Stimulated activated CD8-positive, alpha-beta memory T cell treated with anti-CD3 and anti-CD28 coated beads, Interleukin-15, amount 100 ng/mL, for 24 hours (primary cell): Measurements from ENCODE around the gene EHMT2.

Experiments
- DNase-seq: peaks from one replicate; pipeline ENCODE4 v3.0.0-alpha.2; 2020; ENCODE audit warnings: low read depth

EHMT2 gene

DNA sequence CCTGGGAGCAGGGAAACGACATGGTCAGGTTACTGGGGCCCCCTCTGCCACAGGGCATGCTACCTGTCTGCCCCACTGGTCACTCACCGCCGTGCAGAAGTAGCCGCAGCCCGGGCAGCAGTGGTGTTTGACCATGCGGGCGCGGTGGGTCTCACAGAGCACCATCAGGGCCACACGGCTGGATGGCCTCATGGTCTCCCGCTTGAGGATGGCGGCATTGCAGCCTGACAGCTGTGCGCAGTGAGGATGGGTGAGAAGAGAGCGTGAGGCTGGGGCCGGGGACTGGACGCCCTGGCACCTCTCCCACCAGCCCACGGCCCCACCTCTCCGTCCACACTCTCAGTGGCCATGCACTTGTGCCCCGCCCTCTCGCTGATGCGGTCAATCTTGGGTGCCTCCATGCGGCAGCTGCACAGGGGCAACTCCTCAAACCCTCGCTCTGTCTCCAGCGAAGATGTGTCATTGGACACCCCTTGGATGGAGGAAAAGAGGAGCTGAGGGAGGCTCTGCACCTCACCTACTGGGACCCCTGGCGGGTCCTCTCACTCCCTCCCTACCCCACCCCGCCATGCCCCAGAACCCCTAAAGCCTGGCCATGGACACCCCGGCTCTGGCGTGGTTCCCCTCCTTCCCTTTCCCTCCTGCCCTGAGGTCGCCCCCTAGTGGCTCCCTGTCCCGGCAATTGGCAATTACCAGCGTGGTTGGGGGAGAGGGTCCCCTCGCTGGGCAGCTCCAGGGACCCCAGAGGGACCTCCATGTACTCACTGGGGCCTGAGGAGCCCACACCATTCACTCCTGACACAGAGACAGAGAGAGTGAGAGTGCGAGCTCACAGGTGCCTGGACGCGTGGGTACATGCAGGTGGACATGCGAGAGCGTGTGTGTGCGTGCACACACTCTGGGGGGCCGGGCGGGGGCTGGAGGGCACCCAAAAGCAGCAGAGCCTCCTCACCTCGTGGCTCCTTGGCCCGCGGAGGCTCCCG, 8.9 kb downstream of the EHMT2 start:
- peak; percentile 44 for DNase-seq

DNA sequence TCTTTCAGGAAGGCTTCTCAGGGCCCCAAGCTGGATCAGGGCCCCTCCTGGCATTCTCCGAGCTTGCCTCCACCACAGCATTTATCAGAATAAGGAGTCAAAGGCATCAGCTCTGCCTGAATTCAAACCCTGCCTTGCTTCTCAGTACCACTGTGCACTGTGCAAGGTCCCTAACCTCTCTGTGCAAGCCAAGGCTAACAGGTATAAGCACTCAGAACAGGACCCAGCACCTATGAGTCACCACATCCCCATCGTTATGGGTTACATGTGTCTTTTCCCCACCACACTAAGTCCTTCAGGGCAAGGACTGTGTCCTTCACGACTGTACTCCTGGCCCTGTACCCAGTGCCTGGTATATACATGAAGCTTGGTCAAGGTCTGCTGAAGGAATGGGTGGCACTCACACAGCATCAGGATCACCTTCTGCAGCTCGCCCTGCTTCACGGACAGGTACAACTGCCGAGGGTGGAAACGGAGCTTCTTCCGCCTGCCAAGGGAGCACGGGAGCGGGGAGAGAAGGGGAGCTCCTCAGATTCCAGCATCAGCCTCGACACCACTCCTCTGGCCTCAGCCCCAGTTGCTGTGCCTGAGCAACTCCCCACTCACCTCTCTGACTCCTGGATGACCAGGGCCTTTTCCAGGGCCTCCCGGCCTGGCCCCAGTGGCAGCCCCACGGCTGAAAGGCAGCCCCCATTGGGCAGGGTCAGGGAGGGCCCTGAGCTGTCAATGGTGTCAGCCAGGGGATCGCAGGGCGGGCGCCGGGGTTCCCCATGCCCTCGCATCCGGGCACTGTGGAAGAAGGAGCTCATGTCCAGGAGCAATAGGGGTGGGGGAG, 10.1 kb downstream of the EHMT2 start:
- no peak for DNase-seq

DNA sequence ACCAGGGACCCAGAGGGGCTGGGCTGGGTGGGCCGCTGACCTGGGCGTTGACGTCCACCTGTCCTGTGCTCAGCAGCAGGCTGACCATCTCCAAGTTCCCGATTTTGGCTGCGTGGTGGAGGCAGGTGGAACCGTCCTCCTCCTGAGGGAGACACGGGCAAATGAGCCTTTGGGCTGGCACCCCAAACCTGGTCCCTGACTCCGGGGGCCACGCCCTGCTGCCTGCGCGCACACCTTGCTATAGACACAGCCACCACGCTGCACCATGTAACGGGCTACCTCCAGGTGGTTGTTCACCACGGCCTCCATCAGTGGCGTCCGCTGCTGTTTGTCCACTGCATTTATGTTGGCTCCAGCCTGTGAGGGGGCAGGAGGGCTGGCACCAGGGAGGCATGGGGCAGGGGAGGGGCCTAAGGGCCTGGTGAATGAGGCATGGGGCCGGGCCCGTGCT, 10.9 kb downstream of the EHMT2 start:
- no peak for DNase-seq

DNA sequence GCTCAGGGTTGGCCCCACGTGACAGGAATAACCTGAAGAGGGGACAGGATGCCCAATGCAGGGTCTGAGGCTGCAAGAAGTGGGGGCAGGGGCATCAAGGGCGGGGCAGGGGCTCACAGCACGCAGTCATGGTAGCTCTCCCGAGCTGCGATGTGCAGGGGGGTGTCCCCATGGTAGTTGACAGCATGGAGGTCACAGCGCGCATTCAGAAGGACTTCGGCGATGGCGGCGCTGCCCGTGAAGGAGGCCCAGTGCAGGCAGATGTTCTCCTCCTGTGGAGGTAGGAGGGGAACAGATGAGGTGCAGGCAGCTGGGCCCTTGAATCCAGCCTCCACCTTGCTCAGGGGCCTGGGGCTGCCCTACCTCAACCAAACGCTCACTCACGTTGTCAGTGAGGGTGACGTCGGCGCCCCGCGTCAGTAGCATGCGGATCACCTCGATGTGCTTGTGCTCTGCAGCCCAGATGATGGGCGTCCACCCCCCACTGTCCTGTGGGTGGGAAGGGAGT, 12.9 kb downstream of the EHMT2 start:
- no peak for DNase-seq

- DNase-seq, result no peak
Measured at GRCh38 chr6:31883676-31884075, 13.8 kb downstream of the EHMT2 start.

DNA sequence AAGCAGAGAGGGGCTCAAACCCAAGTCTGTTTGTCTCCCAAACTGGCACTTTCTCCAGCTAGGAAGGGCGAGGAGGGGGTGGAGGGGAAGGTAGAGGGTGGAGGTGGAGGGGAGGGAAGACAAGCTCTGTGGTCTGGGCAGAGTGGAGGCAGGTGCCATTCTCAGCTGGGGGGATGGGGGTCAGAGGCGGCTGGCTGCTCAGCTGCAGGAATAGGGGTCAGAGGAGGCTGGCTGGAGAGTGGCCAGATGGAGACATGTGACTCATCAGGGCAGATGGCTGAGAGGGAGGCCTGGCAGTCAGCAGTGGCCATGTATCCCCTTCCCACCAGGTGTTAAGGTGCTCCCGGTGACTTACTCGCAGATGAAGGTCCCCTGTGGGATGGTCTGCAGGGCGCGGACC, 15.2 kb downstream of the EHMT2 start:
- DNase-seq, result no peak

- DNase-seq, result no peak
Measured at GRCh38 chr6:31881136-31881859, 16.2 kb downstream of the EHMT2 start.

GRCh38 chr6:31880616-31881015, 16.9 kb downstream of the EHMT2 start:
- no peak for DNase-seq

DNA sequence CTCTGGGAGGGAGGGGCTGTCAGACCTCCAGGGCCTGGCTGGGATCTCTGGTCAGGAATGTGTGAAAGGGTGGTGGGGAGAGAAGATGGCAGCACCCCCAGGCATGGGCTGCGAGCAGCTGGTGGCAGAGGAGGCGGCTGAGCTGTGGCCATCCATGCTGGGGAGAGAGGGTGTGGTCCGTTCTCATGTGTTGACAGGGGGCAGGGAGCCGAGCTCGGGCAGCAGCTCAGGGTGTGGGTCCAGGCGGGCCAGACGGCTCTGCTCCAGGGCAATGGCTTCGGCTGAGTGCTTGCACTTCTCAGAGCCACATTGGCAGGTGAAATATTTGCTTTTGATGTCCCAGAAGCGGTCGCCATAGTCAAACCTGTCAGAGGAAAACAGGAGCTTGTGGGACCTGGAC, 17.6 kb downstream of the EHMT2 start:
- DNase-seq, result no peak

- no peak for DNase-seq
Measured at GRCh38 chr6:31879143-31879542, 18.4 kb downstream of the EHMT2 start.

GRCh38 chr6:31878726-31879125, 18.8 kb downstream of the EHMT2 start, which contains the start of gene SLC44A4:
Gene SLC44A4, minus strand, starts transcription at chr6:31878997. Its CDS starts 17 bp downstream, at chr6:31878980.
- no peak for DNase-seq

GRCh38 chr6:31878222-31878621, 19.3 kb downstream of the EHMT2 start:
- no peak for DNase-seq

DNA sequence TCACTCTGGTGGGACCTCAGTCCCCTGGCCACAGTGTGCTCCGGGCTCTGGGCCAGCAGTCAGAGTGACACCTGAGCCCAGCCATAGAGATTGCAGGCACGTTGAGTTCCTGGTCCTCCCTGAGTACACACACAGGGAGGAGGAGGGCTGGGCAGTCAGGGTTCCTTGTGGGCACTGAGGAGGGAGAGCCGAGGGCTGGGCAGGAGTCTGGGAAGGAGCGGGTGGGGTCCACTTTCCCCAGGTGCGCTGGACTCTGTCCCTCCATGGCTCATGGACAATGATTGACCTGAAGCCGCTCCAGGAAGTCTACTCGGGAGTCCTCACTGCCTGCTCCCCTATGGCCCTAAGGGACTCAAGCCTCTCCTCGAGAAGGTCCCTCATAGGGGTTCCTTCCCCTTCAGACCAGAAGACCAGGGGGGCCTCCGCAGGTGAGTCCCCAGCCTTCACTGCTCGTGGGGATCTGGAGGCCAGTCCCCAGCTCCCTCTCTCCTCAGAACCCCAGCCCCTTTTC, 19.8 kb downstream of the EHMT2 start:
- DNase-seq, result no peak

- no peak for DNase-seq
Measured at GRCh38 chr6:31877125-31877650, 20.3 kb downstream of the EHMT2 start.

DNA sequence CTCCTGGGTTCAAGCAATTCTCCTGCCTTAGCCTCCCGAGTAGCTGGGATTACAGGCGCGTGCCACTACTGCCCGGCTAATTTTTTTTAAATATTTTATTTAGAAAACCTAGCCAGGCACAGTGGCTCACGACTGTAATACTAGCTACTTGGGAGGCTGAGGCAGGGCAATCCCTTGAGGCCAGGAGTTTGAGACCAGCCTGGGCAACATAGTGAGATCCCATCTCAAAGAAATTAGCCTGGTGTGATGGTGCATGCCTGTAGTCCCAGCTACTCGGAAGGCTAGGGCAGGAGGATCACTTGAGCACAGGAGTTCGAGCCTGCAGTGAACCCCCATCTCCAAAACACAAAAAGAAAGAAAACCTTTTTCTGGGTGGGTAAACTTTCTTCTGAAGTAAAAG, 21.1 kb downstream of the EHMT2 start:
- DNase-seq, result no peak

DNA sequence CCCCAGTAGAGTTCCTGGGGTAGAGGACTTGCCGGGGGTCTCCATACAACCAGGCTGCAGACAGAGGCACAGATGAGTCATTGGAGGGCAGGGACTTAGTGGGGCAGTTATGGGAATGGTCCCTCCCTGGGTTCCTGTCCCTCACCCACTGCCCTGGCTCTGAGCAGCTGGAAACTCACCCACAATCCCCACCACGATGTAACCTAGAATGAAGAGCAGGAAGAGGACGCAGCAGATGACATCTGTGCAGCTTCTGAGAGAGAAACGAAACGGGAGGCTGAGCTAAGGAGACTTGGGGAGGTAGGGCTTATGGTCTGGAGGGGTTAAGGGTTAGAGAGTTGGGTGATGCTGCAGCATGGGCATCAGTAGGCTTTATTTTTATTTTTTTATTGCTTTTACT, 21.6 kb downstream of the EHMT2 start:
- DNase-seq, result no peak

DNA sequence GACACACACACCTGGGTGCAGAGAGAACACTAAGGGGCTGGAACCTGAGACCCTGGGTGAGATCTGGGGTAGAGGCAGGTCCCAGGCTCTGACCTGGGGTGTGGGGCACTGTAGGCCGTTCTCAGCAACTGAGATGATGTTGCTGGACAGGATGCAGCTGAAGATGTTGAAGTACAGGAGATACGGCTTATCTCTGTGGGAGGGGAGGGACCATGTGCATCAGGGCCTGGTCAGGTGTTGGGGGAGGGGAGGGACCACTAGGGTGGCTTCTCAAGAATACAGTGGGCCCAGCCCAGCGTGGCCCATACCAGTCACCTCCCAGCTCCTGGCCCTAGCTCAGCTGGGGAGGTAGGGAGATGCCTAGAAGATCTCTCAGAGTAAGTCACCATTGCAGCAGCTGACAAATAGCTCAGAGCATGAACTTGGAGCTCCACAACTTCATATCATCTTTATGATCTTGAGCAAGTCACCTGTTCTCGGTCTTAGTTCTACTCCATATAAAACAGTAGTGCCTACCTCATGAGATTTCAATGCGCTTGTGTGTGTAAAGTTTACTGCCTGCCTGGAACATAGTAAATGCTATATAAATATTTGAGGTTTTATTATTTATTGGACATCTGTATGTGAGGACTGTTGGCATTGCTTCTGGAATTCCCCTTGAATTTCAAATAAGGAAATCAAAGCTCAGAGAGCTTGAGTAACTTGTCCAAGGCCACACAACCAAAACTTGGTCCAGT, 22.5 kb downstream of the EHMT2 start:
- DNase-seq, result no peak

GRCh38 chr6:31874084-31874670, 23.3 kb downstream of the EHMT2 start:
- DNase-seq, result no peak

- DNase-seq, result no peak
Measured at GRCh38 chr6:31871046-31871659, 26.3 kb downstream of the EHMT2 start.

- DNase-seq, result no peak
Measured at GRCh38 chr6:31870385-31870921, 27.0 kb downstream of the EHMT2 start.
